PC-3 (cell line): Measurements from ENCODE around the gene AHSP. TPM values are rescaled to one million over a fixed set of nuclear protein-coding genes. Genes with fewer than 3 reads are reported as not detected.
"Not testable (repeated sequence)": the region's sequence is repeated elsewhere in the genome, so short reads cannot be mapped to it uniquely, and the experiment has no call there.

Experiments
- ATAC-seq: fragments of 200-7000 bp; cut with Tn5 transposase; 2 replicates; pipeline ENCODE4 v1.9.1; 2020; ENCODE audit warnings: mild to moderate bottlenecking, moderate library complexity
- BruUV-seq: library from RNA; stranded (reverse); fragments of 400-500 nt; replicated peaks from 2 replicates; lab custom pipeline; 2021; lab: Mats Ljungman, UMichigan
- CTCF ChIA-PET: fragments of 300-600 bp; sonication (Branson Sonifier 250); formaldehyde crosslinking; loops from one replicate; lab custom pipeline; 2022; ENCODE audit warnings: antibody characterized with exemption; lab: Charles Lee
- POLR2A ChIA-PET: fragments of 300-600 bp; sonication (Branson Sonifier 250); formaldehyde crosslinking; loops from one replicate; lab custom pipeline; 2022; ENCODE audit warnings: antibody characterized with exemption; ENCODE audit not compliant: unreplicated experiment; lab: Charles Lee
- DNase-seq: peaks from one replicate; pipeline ENCODE4 v3.0.0-alpha.2; 2015
- H2AFZ ChIP-seq: fragments of 300-600 bp; sonication (generic); 2 replicates; pipeline ENCODE4 v1.6.0; 2016; ENCODE audit warnings: antibody characterized with exemption, low read length
- H3F3A ChIP-seq: fragments of 300-600 bp; sonication (generic); one replicate; pipeline ENCODE4 v1.6.0; 2017; ENCODE audit warnings: antibody characterized with exemption, low read length, control low read depth, mild to moderate bottlenecking; ENCODE audit not compliant: unreplicated experiment
- H3K27ac ChIP-seq: fragments of 300-600 bp; sonication (generic); 2 replicates; pipeline ENCODE4 v1.5.1; 2016; ENCODE audit warnings: mild to moderate bottlenecking, low read length
- H3K27me3 ChIP-seq: fragments of 300-600 bp; sonication (generic); 2 replicates; pipeline ENCODE4 v1.6.1; 2016; ENCODE audit warnings: low read length, mixed read lengths
- H3K36me3 ChIP-seq: fragments of 300-600 bp; sonication (generic); 2 replicates; pipeline ENCODE4 v1.6.1; 2016; ENCODE audit warnings: low read depth, mixed run types, low read length, mixed read lengths
- H3K4me1 ChIP-seq: fragments of 300-600 bp; sonication (generic); 2 replicates; pipeline ENCODE4 v1.5.1; 2016; ENCODE audit warnings: low read length; ENCODE audit not compliant: insufficient read depth
- H3K4me2 ChIP-seq: fragments of 300-600 bp; sonication (generic); 2 replicates; pipeline ENCODE4 v1.6.0; 2016; ENCODE audit warnings: low read length
- H3K4me3 ChIP-seq: fragments of 300-600 bp; sonication (generic); 2 replicates; pipeline ENCODE4 v1.5.1; 2016; ENCODE audit warnings: mild to moderate bottlenecking, low read length, mixed read lengths
- H3K79me2 ChIP-seq: fragments of 300-600 bp; sonication (generic); 2 replicates; pipeline ENCODE4 v1.6.1; 2017; ENCODE audit warnings: low read length, mixed read lengths
- H3K9ac ChIP-seq: fragments of 300-600 bp; sonication (generic); 2 replicates; pipeline ENCODE4 v1.6.0; 2016; ENCODE audit warnings: mild to moderate bottlenecking, low read length
- H3K9me2 ChIP-seq: fragments of 300-600 bp; sonication (generic); replicated peaks from 2 replicates; pipeline ENCODE4 v1.6.1; 2016; ENCODE audit warnings: mixed run types, low read length, mixed read lengths
- H3K9me3 ChIP-seq: fragments of 300-600 bp; sonication (generic); 2 replicates; pipeline ENCODE4 v1.6.1; 2016; ENCODE audit warnings: low read length, mixed read lengths
- H4K20me1 ChIP-seq: fragments of 300-600 bp; sonication (generic); 2 replicates; pipeline ENCODE4 v1.6.1; 2016; ENCODE audit warnings: low read length, mixed read lengths
- EZH2 ChIP-seq: fragments of 300-600 bp; sonication (generic); IDR thresholded peaks from one replicate; pipeline ENCODE4 v1.6.1; 2017; ENCODE audit warnings: antibody characterized with exemption, mild to moderate bottlenecking, low read length; ENCODE audit not compliant: unreplicated experiment
- EZH2phosphoT487 ChIP-seq: fragments of 300-600 bp; sonication (generic); IDR thresholded peaks from 2 replicates; pipeline ENCODE4 v1.6.1; 2018; ENCODE audit warnings: mild to moderate bottlenecking, antibody characterized with exemption, low read length, borderline replicate concordance
- intact Hi-C: fragments of 100-400 bp; cut with micrococcal nuclease; formaldehyde crosslinking; loops from 2 replicates; pipeline ENCODE4 v1.9.0; 2023
- total RNA-seq: library from RNA; depleted of rRNA; stranded (reverse); fragments of >200 nt; gene quantifications from 2 replicates; pipeline ENCODE4 v1.2.3, GENCODE V29; 2014
- TF ChIP-seq, protein P1 (sequence below): fragments of 300-600 bp; sonication (generic); conservative IDR thresholded peaks from 2 replicates; pipeline ENCODE4 v1.5.1; 2017; ENCODE audit warnings: antibody characterized with exemption, low read depth, mild to moderate bottlenecking, low read length

Gene AHSP
- total RNA-seq, 1 experiment from 2014 or later: not detected

DNA sequence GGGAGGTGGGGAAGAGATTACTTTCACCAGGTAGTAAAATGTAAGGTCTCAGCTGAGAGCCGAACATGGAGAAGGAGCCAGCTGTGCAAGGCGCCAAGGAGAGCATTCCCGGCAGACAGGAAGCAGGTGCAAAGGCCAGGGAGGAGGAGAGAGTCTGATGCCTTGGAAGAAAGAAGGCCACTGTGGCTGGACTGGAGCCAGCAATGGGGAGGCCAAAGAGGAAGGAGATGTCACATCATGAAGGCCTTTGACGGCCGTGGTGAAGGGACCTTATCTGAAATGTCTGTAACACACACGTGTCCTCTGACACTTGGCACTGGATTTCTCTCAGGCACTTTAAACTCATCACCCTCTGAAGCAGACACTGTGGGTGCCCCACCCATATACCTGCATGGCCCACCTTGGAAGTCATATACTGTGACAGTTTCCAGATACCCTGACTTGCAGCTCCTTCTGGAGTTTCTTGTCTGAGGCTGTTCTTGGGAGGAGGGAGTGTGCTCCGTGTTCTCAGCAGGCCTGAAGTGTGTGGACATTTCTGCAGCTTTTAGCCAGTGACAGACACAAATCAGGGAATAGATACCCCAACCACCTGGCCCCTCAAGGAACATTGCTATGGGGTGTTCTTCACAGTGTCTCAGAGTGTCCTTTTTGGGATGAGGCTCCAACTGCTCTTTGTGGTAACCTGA is 46.7 kb upstream of the AHSP start:
- no peak for ATAC-seq

DNA sequence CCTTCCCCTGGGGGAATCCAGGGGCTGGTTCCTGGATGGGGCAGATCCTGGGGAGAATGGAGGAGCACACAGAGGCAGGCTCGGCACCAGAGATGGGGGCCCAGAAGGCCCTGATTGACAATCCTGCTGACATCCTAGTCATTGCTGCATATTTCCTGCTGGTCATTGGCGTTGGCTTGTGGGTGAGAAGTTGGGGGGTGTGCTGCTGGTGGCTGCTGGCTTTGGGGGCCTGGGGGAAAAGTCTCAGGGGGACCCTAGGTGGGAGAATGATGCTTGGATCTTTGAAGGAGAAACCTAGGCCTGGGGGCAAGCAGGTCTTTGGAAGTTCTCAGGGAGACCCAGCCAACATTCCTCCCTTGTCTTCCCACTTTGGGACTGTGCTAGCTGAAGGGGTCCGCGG is 44.6 kb upstream of the AHSP start, which contains the start of gene SLC5A2:
TSS of gene SLC5A2 (plus strand) at position 43 of the 400 bp plus-strand sequence. CDS start at position 57, 14 bp downstream.
- no peak within 1 kb of the TSS for H3K4me2 ChIP-seq
- H3K36me3 ChIP-seq: no peaks in the 10 kb centered on the region
- POLR2A ChIA-PET: interaction anchor here (0.7 kb wide), 1 partner anchor 230 kb away, joined by 3 read pairs; a partner anchor contains a TSS

More for the DNA sequence above, 46.7 kb upstream of the AHSP start:
- TF ChIP-seq EZH2phosphoT487: no peak
- no peak for TF ChIP-seq EZH2
- TF ChIP-seq, protein P1, sequence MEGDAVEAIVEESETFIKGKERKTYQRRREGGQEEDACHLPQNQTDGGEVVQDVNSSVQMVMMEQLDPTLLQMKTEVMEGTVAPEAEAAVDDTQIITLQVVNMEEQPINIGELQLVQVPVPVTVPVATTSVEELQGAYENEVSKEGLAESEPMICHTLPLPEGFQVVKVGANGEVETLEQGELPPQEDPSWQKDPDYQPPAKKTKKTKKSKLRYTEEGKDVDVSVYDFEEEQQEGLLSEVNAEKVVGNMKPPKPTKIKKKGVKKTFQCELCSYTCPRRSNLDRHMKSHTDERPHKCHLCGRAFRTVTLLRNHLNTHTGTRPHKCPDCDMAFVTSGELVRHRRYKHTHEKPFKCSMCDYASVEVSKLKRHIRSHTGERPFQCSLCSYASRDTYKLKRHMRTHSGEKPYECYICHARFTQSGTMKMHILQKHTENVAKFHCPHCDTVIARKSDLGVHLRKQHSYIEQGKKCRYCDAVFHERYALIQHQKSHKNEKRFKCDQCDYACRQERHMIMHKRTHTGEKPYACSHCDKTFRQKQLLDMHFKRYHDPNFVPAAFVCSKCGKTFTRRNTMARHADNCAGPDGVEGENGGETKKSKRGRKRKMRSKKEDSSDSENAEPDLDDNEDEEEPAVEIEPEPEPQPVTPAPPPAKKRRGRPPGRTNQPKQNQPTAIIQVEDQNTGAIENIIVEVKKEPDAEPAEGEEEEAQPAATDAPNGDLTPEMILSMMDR: no peak
- DNase-seq: no peak
- H3K27ac ChIP-seq: no peak overlapping the region
- BruUV-seq: no TSS peak
- no peaks in the 10 kb centered on the region for H3K79me2 ChIP-seq
- H4K20me1 ChIP-seq: no peaks in the 10 kb centered on the region
- no peaks in the 10 kb centered on the region for H3K27me3 ChIP-seq
- no peak overlapping the region for H3K4me2 ChIP-seq
- H3K36me3 ChIP-seq: no peaks in the 10 kb centered on the region
- H3K9me2 ChIP-seq: no peaks in the 10 kb centered on the region
- ChIA-PET CTCF (no interaction called here), POLR2A (no interaction called here)
- H2AFZ ChIP-seq: no peak overlapping the region
- H3F3A ChIP-seq: no peaks in the 10 kb centered on the region
- H3K4me1 ChIP-seq: no peaks in the 10 kb centered on the region
- intact Hi-C loops: no loop called here
- H3K4me3 ChIP-seq: no peak overlapping the region
- H3K9me3 ChIP-seq: no peaks in the 10 kb centered on the region
- H3K9ac ChIP-seq: no peak overlapping the region

DNA sequence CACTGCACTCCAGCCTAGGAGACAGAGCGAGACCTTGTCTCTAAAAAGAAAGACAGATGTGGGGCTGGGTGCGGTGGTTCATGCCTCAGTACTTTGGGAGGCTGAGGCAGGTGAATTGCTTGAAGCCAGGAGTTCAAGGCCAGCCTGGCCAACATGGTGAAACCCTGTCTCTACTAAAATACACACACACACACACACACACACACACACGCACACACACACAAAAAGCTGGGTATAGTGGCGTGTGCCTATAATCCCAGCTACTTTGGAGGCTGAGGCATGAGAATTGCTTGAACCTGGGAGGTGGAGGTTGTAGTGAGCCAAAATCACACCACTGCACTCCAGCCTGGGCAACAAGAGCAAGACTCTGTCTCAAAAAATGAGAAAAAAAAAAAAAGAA is 43.7 kb upstream of the AHSP start:
- not testable (repeated sequence) for H3F3A ChIP-seq

More for the DNA sequence above, 44.6 kb upstream of the AHSP start, which contains the start of gene SLC5A2:
- intact Hi-C loops: no loop called here
- no peaks in the 10 kb centered on the region for H4K20me1 ChIP-seq
- no peaks in the 10 kb centered on the region for H3K27me3 ChIP-seq
- BruUV-seq: no TSS peak
- no peaks in the 10 kb centered on the region; the same call in 1 of the 2 replicates for H3K4me1 ChIP-seq
- no peak within 1 kb of the TSS for H3K27ac ChIP-seq
- H3F3A ChIP-seq: no peaks in the 10 kb centered on the region
- TF ChIP-seq, protein P1: no peak
- TF ChIP-seq EZH2phosphoT487 (no peak), EZH2 (no peak)
- H3K4me3 ChIP-seq: no peak within 1 kb of the TSS
- H3K9me3 ChIP-seq: no peaks in the 10 kb centered on the region
- CTCF ChIA-PET: no interaction called here
- H3K9me2 ChIP-seq: no peaks in the 10 kb centered on the region
- H3K9ac ChIP-seq: no peak within 1 kb of the TSS
- H2AFZ ChIP-seq: no peak within 1 kb of the TSS
- ATAC-seq: no peak
- H3K79me2 ChIP-seq: no peaks in the 10 kb centered on the region
- no peak for DNase-seq

More for the DNA sequence above, 43.7 kb upstream of the AHSP start:
- BruUV-seq, H3K9ac ChIP-seq, H4K20me1 ChIP-seq, DNase-seq, H3K9me3 ChIP-seq, H3K9me2 ChIP-seq, CTCF ChIA-PET, ATAC-seq, H3K4me3 ChIP-seq, H3K36me3 ChIP-seq, H3K27ac ChIP-seq, H3K79me2 ChIP-seq, H3K27me3 ChIP-seq, POLR2A ChIA-PET, intact Hi-C loops, H2AFZ ChIP-seq, H3K4me1 ChIP-seq, H3K4me2 ChIP-seq: not testable (repeated sequence)
